H1 (cell line): ENCODE data around the gene GSDMA. TPM values are rescaled to one million over a fixed set of nuclear protein-coding genes. Genes with fewer than 3 reads are reported as not detected.

ENCODE experiments used
- KDM4A ChIP-seq: IDR thresholded peaks from one replicate; pipeline ENCODE4 v1.7.1; 2012; ENCODE audit warnings: low read depth, mild to moderate bottlenecking, moderate library complexity, low read length, inconsistent platforms; ENCODE audit not compliant: severe bottlenecking
- SP1 ChIP-seq: IDR thresholded peaks from 2 replicates; pipeline ENCODE4 v1.6.1; 2011; ENCODE audit warnings: low read depth, low read length
- SP2 ChIP-seq: IDR thresholded peaks from 2 replicates; pipeline ENCODE4 v1.6.1; 2012; ENCODE audit warnings: mild to moderate bottlenecking, low read length, inconsistent platforms
- SP4 ChIP-seq: IDR thresholded peaks from 2 replicates; pipeline ENCODE4 v1.6.1; 2012; ENCODE audit warnings: low read length, inconsistent platforms
- polyA plus RNA-seq, 7 experiments: library from polyadenylated mRNA; depleted of rRNA in 3 of 7; stranded (reverse) in 5 of 7; unstranded in 2 of 7; fragments of >200 nt in 5 of 7; fragments of 200-250 nt in 2 of 7; gene quantifications; 1 replicate in 5 of 7; 2 replicates in 1 of 7; 4 replicates in 1 of 7; pipeline versions ENCODE4 v1.2.1 to v1.2.3, GENCODE V29; 2011 to 2013; ENCODE audit warnings: missing spikeins in 2 of 7, mixed read lengths in 2 of 7
- total RNA-seq: library from RNA; stranded (reverse); fragmentation: NEBNext Ultra II Directional; extraction: Animal tissue kit (Norgen Biotek cat#: 25700); gene quantifications from 2 replicates; pipeline ENCODE4 v1.2.1, GENCODE V29; 2021
- TF ChIP-seq, protein P1 (sequence below): fragments of 300-600 bp; sonication (generic); IDR thresholded peaks from 2 replicates; pipeline ENCODE4 v1.7.1; 2012; ENCODE audit warnings: low read length, moderate library complexity, mild to moderate bottlenecking, inconsistent platforms; ENCODE audit not compliant: insufficient replicate concordance
- TF ChIP-seq, protein P2 (sequence below), 3 experiments: IDR thresholded peaks; 1 replicate in 2 of 3; 2 replicates in 1 of 3; pipeline versions ENCODE4 v1.5.1 to v1.6.1; 2011; ENCODE audit warnings: low read length in 3 of 3, mild to moderate bottlenecking in 3 of 3, inconsistent platforms in 2 of 3, low read depth in 1 of 3, moderate library complexity in 1 of 3; ENCODE audit not compliant: insufficient read depth in 1 of 3; ENCODE audit errors: control extremely low read depth in 1 of 3
- TF ChIP-seq, protein P3 (sequence below): IDR thresholded peaks from 2 replicates; pipeline ENCODE4 v1.6.1; 2011; ENCODE audit warnings: low read depth, mild to moderate bottlenecking, low read length; ENCODE audit not compliant: insufficient read depth

The GSDMA gene
- total and polyA plus RNA-seq, 2 of the 8 experiments (the other 6 are each of a cell fraction or from before 2014, with no cell fraction given), result 0.03 TPM; not detected in 1

DNA sequence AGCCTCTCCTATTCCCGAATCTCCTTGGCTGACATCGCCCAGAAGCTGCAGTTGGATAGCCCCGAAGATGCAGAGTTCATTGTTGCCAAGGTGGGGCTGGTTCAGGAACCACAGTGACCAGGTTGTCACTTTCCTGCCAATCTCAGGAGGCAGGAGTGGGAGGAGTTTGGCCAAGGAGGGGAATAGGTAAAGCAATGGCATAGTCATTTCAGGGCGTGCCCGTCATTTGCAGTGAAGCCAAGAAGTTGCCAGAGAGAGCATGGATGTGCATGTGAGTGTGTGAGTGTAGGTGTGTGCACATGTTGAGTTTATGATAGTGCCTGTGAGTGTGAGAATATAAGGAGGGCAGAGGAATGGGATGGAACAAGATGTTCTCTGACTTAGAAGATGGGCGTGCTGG, 32.6 kb downstream of the GSDMA start (continued):
- TF ChIP-seq, protein P1, sequence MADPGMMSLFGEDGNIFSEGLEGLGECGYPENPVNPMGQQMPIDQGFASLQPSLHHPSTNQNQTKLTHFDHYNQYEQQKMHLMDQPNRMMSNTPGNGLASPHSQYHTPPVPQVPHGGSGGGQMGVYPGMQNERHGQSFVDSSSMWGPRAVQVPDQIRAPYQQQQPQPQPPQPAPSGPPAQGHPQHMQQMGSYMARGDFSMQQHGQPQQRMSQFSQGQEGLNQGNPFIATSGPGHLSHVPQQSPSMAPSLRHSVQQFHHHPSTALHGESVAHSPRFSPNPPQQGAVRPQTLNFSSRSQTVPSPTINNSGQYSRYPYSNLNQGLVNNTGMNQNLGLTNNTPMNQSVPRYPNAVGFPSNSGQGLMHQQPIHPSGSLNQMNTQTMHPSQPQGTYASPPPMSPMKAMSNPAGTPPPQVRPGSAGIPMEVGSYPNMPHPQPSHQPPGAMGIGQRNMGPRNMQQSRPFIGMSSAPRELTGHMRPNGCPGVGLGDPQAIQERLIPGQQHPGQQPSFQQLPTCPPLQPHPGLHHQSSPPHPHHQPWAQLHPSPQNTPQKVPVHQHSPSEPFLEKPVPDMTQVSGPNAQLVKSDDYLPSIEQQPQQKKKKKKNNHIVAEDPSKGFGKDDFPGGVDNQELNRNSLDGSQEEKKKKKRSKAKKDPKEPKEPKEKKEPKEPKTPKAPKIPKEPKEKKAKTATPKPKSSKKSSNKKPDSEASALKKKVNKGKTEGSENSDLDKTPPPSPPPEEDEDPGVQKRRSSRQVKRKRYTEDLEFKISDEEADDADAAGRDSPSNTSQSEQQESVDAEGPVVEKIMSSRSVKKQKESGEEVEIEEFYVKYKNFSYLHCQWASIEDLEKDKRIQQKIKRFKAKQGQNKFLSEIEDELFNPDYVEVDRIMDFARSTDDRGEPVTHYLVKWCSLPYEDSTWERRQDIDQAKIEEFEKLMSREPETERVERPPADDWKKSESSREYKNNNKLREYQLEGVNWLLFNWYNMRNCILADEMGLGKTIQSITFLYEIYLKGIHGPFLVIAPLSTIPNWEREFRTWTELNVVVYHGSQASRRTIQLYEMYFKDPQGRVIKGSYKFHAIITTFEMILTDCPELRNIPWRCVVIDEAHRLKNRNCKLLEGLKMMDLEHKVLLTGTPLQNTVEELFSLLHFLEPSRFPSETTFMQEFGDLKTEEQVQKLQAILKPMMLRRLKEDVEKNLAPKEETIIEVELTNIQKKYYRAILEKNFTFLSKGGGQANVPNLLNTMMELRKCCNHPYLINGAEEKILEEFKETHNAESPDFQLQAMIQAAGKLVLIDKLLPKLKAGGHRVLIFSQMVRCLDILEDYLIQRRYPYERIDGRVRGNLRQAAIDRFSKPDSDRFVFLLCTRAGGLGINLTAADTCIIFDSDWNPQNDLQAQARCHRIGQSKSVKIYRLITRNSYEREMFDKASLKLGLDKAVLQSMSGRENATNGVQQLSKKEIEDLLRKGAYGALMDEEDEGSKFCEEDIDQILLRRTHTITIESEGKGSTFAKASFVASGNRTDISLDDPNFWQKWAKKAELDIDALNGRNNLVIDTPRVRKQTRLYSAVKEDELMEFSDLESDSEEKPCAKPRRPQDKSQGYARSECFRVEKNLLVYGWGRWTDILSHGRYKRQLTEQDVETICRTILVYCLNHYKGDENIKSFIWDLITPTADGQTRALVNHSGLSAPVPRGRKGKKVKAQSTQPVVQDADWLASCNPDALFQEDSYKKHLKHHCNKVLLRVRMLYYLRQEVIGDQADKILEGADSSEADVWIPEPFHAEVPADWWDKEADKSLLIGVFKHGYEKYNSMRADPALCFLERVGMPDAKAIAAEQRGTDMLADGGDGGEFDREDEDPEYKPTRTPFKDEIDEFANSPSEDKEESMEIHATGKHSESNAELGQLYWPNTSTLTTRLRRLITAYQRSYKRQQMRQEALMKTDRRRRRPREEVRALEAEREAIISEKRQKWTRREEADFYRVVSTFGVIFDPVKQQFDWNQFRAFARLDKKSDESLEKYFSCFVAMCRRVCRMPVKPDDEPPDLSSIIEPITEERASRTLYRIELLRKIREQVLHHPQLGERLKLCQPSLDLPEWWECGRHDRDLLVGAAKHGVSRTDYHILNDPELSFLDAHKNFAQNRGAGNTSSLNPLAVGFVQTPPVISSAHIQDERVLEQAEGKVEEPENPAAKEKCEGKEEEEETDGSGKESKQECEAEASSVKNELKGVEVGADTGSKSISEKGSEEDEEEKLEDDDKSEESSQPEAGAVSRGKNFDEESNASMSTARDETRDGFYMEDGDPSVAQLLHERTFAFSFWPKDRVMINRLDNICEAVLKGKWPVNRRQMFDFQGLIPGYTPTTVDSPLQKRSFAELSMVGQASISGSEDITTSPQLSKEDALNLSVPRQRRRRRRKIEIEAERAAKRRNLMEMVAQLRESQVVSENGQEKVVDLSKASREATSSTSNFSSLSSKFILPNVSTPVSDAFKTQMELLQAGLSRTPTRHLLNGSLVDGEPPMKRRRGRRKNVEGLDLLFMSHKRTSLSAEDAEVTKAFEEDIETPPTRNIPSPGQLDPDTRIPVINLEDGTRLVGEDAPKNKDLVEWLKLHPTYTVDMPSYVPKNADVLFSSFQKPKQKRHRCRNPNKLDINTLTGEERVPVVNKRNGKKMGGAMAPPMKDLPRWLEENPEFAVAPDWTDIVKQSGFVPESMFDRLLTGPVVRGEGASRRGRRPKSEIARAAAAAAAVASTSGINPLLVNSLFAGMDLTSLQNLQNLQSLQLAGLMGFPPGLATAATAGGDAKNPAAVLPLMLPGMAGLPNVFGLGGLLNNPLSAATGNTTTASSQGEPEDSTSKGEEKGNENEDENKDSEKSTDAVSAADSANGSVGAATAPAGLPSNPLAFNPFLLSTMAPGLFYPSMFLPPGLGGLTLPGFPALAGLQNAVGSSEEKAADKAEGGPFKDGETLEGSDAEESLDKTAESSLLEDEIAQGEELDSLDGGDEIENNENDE, result no peak
- TF ChIP-seq SP4 (no peak), KDM4A (no peak), SP2 (no peak), SP1 (no peak)
- TF ChIP-seq, protein P2, sequence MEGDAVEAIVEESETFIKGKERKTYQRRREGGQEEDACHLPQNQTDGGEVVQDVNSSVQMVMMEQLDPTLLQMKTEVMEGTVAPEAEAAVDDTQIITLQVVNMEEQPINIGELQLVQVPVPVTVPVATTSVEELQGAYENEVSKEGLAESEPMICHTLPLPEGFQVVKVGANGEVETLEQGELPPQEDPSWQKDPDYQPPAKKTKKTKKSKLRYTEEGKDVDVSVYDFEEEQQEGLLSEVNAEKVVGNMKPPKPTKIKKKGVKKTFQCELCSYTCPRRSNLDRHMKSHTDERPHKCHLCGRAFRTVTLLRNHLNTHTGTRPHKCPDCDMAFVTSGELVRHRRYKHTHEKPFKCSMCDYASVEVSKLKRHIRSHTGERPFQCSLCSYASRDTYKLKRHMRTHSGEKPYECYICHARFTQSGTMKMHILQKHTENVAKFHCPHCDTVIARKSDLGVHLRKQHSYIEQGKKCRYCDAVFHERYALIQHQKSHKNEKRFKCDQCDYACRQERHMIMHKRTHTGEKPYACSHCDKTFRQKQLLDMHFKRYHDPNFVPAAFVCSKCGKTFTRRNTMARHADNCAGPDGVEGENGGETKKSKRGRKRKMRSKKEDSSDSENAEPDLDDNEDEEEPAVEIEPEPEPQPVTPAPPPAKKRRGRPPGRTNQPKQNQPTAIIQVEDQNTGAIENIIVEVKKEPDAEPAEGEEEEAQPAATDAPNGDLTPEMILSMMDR (IDR thresholded peaks at IDR 0.05; ENCODE audit: control extremely low read depth in 1 of 3, insufficient read depth in 1 of 3, low read depth in 1 of 3, low read length in 3 of 3), result no peak
- TF ChIP-seq, protein P3, sequence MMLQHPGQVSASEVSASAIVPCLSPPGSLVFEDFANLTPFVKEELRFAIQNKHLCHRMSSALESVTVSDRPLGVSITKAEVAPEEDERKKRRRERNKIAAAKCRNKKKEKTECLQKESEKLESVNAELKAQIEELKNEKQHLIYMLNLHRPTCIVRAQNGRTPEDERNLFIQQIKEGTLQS, result no peak
- TF ChIP-seq, all 59 proteins: peak for 0
